Measurements from ENCODE around the gene STUM.

STUM gene

DNA sequence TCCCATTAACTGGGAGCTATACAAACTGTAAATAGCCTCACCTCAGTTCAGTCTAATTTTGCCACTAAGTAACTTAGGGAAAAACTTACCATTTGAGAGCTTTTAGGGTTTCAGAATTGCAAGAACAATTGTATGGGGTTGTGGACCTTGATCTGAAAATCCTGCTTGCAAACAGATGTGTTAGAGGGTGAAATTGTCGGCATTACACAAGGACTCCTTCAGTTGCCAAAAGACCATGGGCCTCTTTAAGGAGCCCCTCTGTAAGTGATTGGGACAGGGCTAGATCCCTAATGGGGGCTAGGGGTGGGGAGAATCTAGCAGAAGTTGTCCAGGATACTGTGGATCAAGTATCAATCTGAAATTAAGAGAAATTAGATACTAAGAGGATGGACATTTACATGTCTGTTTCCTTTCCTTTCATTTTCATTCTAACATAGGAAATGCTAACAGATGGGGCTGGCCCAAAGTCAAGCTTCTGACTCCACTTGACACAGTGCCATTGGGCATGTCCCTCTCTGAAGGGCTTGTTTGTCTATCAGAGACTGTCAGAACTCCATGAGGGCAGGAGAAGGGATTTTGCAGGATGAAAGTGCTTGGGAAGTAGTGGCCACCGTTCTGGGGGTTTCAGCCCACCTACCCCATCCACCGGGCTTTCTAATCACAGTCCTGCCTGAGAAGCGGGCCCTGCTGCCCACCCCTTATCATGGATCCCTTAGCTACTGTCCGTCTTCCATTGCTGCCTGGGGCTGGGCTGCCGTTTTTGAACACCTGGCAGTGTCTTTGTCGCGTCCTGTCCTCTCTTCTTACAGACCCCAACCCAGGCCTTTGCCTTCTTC, 54.7 kb downstream of the STUM start:
- peaks cover 0 to 46% (median 31%) of the 10 kb centered on the region in 10 experiments; a peak in 15 of 20 replicates for H3K4me1 ChIP-seq
- no peak overlapping the region for H3K4me3 ChIP-seq
- peak overlapping the region in 3 of 11 experiments; percentile 16 to 42 (median 19); a peak in 2 of 22 replicates for H3K27ac ChIP-seq
- H3K9ac ChIP-seq, result 0 out of 22 replicates have a peak overlapping the region, but pooled peaks of 1 of the 11 experiments have one; percentile 5
- no peak for TF ChIP-seq Cebpa-rat (IDR thresholded peaks at IDR 0.05)
- H4K20me1 ChIP-seq, result no peaks in the 10 kb centered on the region
- H3K27me3 ChIP-seq, result no peaks in the 10 kb centered on the region
- no peaks in the 10 kb centered on the region for H3K36me3 ChIP-seq
- no peaks in the 10 kb centered on the region; a peak in 1 of 22 replicates for H3K9me3 ChIP-seq (replicated peaks in 1 of 11)
- peak overlapping the region in 9 of 11 experiments; percentile 17 to 75 (median 51); a peak in 15 of 22 replicates for H3K4me2 ChIP-seq

DNA sequence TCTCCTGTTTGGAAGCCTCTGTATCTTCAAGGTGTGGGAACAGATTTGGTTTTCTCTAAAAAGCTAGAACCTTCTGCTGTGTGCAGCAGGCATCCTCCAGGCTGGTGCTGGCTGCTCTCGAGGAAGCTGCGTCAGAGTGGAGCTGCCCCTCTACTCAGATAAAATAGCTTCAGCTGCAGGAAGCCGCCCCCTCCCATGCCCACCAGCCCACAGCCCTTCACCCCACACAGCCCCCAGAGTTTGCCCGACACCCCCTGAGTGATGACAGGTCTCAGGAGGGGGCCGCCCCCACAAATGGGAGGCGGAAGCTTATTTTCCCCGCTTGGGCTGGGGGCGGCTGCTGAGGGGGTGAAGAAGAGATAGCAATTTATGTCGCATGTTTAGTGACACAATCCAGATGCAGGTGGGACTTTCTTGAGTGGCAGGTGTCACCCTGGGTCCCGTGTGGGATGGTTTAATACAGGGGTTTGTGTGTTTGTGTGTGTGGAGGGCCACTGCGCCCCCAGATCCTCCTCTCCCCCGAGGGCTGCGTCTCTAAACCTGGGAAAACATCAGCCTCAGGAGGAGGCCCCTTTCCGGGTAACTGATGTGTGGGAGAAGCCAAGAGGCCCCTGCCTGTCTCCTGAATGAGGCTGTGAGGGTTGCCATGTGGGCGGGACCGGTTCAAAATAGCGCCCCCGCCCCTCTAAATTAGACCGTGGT, 55.4 kb downstream of the STUM start:
- no peak for TF ChIP-seq Cebpa-rat (IDR thresholded peaks at IDR 0.05)
- no peaks in the 10 kb centered on the region for H4K20me1 ChIP-seq
- no peak overlapping the region for H3K9ac ChIP-seq
- no peak overlapping the region for H3K4me3 ChIP-seq
- H3K4me1 ChIP-seq, result peaks cover 0 to 53% (median 37%) of the 10 kb centered on the region in 10 experiments; a peak in 16 of 20 replicates
- no peaks in the 10 kb centered on the region for H3K27me3 ChIP-seq
- H3K9me3 ChIP-seq (replicated peaks in 1 of 11), result no peaks in the 10 kb centered on the region; a peak in 1 of 22 replicates
- no peaks in the 10 kb centered on the region for H3K36me3 ChIP-seq
- H3K4me2 ChIP-seq, result peak overlapping the region in 8 of 11 experiments; percentile 33 to 75 (median 54); a peak in 14 of 22 replicates
- peak overlapping the region in 2 of 11 experiments; percentile 16 to 42; a peak in 1 of 22 replicates for H3K27ac ChIP-seq

- H4K20me1 ChIP-seq, result no peaks in the 10 kb centered on the region
- H3K9ac ChIP-seq, result no peak overlapping the region
- no peaks in the 10 kb centered on the region for H3K27me3 ChIP-seq
- no peaks in the 10 kb centered on the region for H3K9me3 ChIP-seq (replicated peaks in 1 of 11)
- peak overlapping the region in 7 of 11 experiments; percentile 40 to 75 (median 57); a peak in 11 of 22 replicates for H3K4me2 ChIP-seq
- no peaks in the 10 kb centered on the region for H3K36me3 ChIP-seq
- H3K4me3 ChIP-seq, result no peak overlapping the region
- no peak overlapping the region for H3K27ac ChIP-seq
- H3K4me1 ChIP-seq, result peaks cover 6 to 60% (median 44%) of the 10 kb centered on the region in 10 experiments; a peak in 18 of 20 replicates
- TF ChIP-seq Cebpa-rat (IDR thresholded peaks at IDR 0.05), result no peak
Observed at GRCh38 chr1:226604560-226605317, 56.2 kb downstream of the STUM start.

DNA sequence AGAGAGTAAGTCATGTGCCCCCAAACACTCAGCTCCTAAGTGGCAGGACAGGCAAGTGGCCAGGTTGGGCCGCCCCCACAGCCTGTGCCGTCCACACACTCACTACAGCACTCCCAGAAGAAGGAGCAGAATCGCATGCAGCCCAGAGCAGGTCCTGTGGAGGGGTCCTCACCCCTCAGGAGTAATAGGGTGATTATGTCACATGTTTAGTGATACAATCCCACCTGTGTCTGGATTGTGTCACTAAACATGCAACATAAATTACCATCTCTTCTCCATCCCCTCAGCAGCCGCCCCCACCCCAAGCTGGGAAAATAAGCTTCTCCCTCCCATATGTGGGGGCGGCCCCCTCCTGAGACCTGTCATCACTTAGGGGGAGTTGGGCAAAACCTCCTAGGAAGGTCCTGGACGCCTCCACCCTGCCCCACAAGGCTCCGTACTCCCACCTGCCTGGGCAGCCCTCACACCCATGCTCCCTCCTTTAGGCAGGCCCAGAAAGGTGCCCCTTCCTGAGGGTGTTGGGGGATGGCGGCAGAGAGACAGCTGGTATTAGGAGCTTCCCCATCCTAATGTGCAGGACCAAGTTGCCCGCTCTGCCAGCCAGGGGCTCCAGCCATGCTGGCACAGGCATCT, 56.9 kb downstream of the STUM start:
- H3K27me3 ChIP-seq, result no peaks in the 10 kb centered on the region
- H3K36me3 ChIP-seq, result no peaks in the 10 kb centered on the region
- H3K4me2 ChIP-seq, result no peak overlapping the region
- no peak overlapping the region for H3K9ac ChIP-seq
- no peak overlapping the region for H3K27ac ChIP-seq
- H4K20me1 ChIP-seq, result no peaks in the 10 kb centered on the region
- no peak for TF ChIP-seq Cebpa-rat (IDR thresholded peaks at IDR 0.05)
- no peak overlapping the region for H3K4me3 ChIP-seq
- no peaks in the 10 kb centered on the region for H3K9me3 ChIP-seq (replicated peaks in 1 of 11)
- H3K4me1 ChIP-seq, result peaks cover 8 to 67% (median 51%) of the 10 kb centered on the region in 10 experiments; a peak in 18 of 20 replicates

DNA sequence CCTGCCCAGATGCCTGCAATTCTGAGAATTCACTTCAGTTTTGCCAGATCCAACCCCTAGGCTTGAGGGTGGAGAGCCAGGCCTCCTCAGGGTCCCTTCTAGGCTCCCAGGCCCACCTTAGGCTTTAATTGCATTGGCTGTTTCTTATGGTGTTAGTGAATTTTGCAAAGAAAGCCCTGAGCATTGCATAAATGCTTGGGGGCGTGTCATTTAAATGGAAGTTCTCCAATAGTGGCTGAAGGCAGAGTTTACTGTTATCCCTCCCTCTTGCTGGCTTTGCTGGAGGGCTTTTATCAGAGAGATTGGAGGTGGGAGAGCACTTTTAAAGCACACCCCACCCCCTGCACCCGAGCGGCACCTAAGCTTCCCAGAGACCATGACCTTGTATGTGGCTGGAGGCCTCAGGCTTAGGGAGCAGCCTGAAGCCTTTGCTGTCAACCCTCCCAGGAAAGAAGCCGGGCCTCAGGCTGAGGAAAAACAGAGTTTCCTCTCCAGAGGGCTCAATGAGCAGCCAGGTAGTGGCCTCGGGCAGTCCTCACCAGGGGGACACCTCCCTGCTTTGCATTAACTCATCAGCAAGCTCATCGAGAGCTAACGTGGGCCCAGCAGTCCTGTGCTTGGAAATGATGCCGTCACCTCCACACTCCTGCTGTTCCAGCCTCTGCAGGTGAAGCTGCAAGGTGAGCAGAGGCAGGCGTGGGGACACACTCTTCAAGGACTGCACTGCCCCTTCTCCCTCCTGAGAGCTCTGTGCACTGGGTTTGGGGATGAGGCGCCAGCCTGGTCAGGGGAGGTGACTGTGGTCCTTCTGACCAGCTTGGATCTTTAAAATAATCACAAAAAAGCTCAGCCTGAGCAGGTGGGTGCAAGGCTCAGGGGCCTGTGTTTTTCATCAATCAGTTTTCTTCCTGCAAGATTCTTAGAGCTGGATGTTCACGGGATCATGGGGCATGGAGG, 58.0 kb downstream of the STUM start:
- Histone ChIP-seq H3K27ac (no peak overlapping the region), H3K4me1 (peaks cover 8 to 79% (median 60%) of the 10 kb centered on the region in 10 experiments; a peak in 18 of 20 replicates), H3K36me3 (no peaks in the 10 kb centered on the region), H3K9me3 (replicated peaks in 1 of 11) (no peaks in the 10 kb centered on the region), H3K9ac (no peak overlapping the region; a peak in 1 of 22 replicates), H4K20me1 (no peaks in the 10 kb centered on the region), H3K27me3 (no peaks in the 10 kb centered on the region), H3K4me2 (no peak overlapping the region), H3K4me3 (no peak overlapping the region)
- TF ChIP-seq Cebpa-rat (IDR thresholded peaks at IDR 0.05), result no peak

GRCh38 chr1:226607268-226607660, 58.7 kb downstream of the STUM start:
- Histone ChIP-seq H3K27me3 (no peaks in the 10 kb centered on the region), H3K4me2 (no peak overlapping the region), H3K4me1 (peaks cover 8 to 76% (median 56%) of the 10 kb centered on the region in 10 experiments; a peak in 18 of 20 replicates), H3K9ac (no peak overlapping the region), H3K36me3 (no peaks in the 10 kb centered on the region), H3K9me3 (replicated peaks in 1 of 11) (no peaks in the 10 kb centered on the region), H3K27ac (no peak overlapping the region), H3K4me3 (no peak overlapping the region), H4K20me1 (no peaks in the 10 kb centered on the region)
- TF ChIP-seq Cebpa-rat (IDR thresholded peaks at IDR 0.05), result no peak

- Histone ChIP-seq H3K4me2 (peak overlapping the region in 3 of 11 experiments; percentile 81 to 83 (median 82); a peak in 3 of 22 replicates), H4K20me1 (no peaks in the 10 kb centered on the region), H3K9me3 (replicated peaks in 1 of 11) (no peaks in the 10 kb centered on the region), H3K4me3 (no peak overlapping the region), H3K36me3 (no peaks in the 10 kb centered on the region), H3K27me3 (no peaks in the 10 kb centered on the region), H3K4me1 (peaks cover 8 to 71% (median 51%) of the 10 kb centered on the region in 10 experiments; a peak in 18 of 20 replicates), H3K9ac (no peak overlapping the region), H3K27ac (no peak overlapping the region; a peak in 1 of 22 replicates)
- no peak for TF ChIP-seq Cebpa-rat (IDR thresholded peaks at IDR 0.05)
Observed at GRCh38 chr1:226607821-226608220, 59.3 kb downstream of the STUM start.

All from BLaER1 treated with 17β-estradiol and CSF1 and Interleukin-3, amounts not matched to agents 10 nM and 100 nM (cell line).